H1 (cell line): ENCODE results near the gene HTR3A. TPM values are rescaled to one million over a fixed set of nuclear protein-coding genes. Genes with fewer than 3 reads are reported as not detected.

Experiments used
- polyA plus RNA-seq, 7 experiments: library from polyadenylated mRNA; depleted of rRNA in 3 of 7; stranded (reverse) in 5 of 7; unstranded in 2 of 7; fragments of >200 nt in 5 of 7; fragments of 200-250 nt in 2 of 7; gene quantifications; 1 replicate in 5 of 7; 2 replicates in 1 of 7; 4 replicates in 1 of 7; pipeline versions ENCODE4 v1.2.1 to v1.2.3, GENCODE V29; 2011 to 2013; ENCODE audit warnings: missing spikeins in 2 of 7, mixed read lengths in 2 of 7
- total RNA-seq: library from RNA; stranded (reverse); fragmentation: NEBNext Ultra II Directional; extraction: Animal tissue kit (Norgen Biotek cat#: 25700); gene quantifications from 2 replicates; pipeline ENCODE4 v1.2.1, GENCODE V29; 2021
- TF ChIP-seq, protein P1 (sequence below): IDR thresholded peaks from 2 replicates; pipeline ENCODE4 v1.6.1; 2012; ENCODE audit warnings: low read length, inconsistent platforms

The HTR3A gene
- total and polyA plus RNA-seq, 2 of the 8 experiments (the other 6 are each of a cell fraction or from before 2014, with no cell fraction given) = 7.5 to 8.9 TPM

DNA sequence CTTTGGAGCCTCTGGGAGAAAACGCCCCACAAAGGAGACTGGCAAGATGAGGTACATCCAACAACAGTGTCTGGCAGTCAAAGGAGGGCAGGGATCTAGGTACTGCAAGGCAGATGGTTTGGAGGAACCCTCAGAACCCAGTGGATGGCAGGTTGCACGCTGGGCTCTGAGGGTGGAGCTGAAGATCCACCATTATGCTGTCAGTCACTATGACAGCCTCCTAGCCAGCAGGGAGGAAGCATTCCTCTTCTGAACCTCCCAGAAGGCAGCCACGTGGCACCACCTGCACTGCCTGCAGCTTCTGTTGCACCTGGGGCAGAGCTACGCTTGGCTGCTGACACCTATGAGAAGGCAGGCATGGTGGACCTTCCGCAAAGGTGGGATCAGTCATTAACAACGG lies 40.2 kb downstream of the HTR3A start (continued):
- TF ChIP-seq, protein P1, sequence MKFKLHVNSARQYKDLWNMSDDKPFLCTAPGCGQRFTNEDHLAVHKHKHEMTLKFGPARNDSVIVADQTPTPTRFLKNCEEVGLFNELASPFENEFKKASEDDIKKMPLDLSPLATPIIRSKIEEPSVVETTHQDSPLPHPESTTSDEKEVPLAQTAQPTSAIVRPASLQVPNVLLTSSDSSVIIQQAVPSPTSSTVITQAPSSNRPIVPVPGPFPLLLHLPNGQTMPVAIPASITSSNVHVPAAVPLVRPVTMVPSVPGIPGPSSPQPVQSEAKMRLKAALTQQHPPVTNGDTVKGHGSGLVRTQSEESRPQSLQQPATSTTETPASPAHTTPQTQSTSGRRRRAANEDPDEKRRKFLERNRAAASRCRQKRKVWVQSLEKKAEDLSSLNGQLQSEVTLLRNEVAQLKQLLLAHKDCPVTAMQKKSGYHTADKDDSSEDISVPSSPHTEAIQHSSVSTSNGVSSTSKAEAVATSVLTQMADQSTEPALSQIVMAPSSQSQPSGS = no peak
- TF ChIP-seq, all 59 proteins: peak for 0
